Thyroid gland (tissue), 4 donors: Measurements from ENCODE around the gene PLB1. TPM values are rescaled to one million over a fixed set of nuclear protein-coding genes. Genes with fewer than 3 reads are reported as not detected.

Experiments
- DNase-seq, 2 donors: peaks; one replicate each; pipeline ENCODE4 v3.0.0-alpha.2; 2019
- H3K27ac ChIP-seq, 3 donors: fragments of 200-600 bp; sonication (generic); 1 replicate in 2 of 3; 2 replicates in 1 of 3; pipeline ENCODE4 v1.5.1; 2016 to 2019; ENCODE audit warnings: mild to moderate bottlenecking in 1 of 3, moderate library complexity in 1 of 3
- H3K27me3 ChIP-seq: fragments of 200-600 bp; sonication (generic); one replicate; pipeline ENCODE4 v1.5.1; 2019
- H3K36me3 ChIP-seq, 2 donors: fragments of 200-600 bp; sonication (generic); one replicate each; pipeline ENCODE4 v1.5.1; 2016 to 2019
- H3K4me1 ChIP-seq, 2 donors: fragments of 200-600 bp; sonication (generic); one replicate each; pipeline ENCODE4 v1.5.1; 2017 to 2019
- H3K4me3 ChIP-seq, 3 donors: fragments of 200-600 bp; sonication (generic); replicated peaks in 1 of 3; 1 replicate in 2 of 3; 2 replicates in 1 of 3; pipeline ENCODE4 v1.5.1; 2016; ENCODE audit warnings: mild to moderate bottlenecking in 1 of 3
- H3K9me3 ChIP-seq: fragments of 200-600 bp; sonication (generic); one replicate; pipeline ENCODE4 v1.5.1; 2017
- CTCF ChIP-seq, 6 experiments: fragments of 200-600 bp in 3 of 6; fragments of 450-650 bp in 3 of 6; sonication (generic) in 3 of 6; IDR thresholded peaks; one replicate each; pipeline ENCODE4 v1.5.1; 2016 to 2019; ENCODE audit warnings: antibody characterized with exemption in 6 of 6, mild to moderate bottlenecking in 2 of 6, inconsistent platforms in 1 of 6, moderate library complexity in 1 of 6
- POLR2A ChIP-seq, 2 donors: fragments of 450-650 bp; IDR thresholded peaks; one replicate each; pipeline ENCODE4 v1.6.1; 2017; ENCODE audit warnings: antibody characterized with exemption in 2 of 2, mild to moderate bottlenecking in 2 of 2, moderate library complexity in 1 of 2
- WGBS, 2 donors: methylation state at CpG; one replicate each; pipeline ENCODE4 v1.1.5; 2017; 5-methylcytosine and 5-hydroxymethylcytosine counted together
- intact Hi-C: fragments of 100-400 bp; cut with DNase I; formaldehyde crosslinking; loops from one replicate; pipeline ENCODE4 v1.15.1; 2023
- total RNA-seq, 4 donors: library from RNA; depleted of rRNA; stranded (reverse); fragments of >200 nt; gene quantifications; one replicate each; pipeline ENCODE4 v1.2.3, GENCODE V29; 2016

The PLB1 gene
- total RNA-seq, 4 donors from 2014 or later: 1.2 to 3.3 (median 1.8) TPM

DNA sequence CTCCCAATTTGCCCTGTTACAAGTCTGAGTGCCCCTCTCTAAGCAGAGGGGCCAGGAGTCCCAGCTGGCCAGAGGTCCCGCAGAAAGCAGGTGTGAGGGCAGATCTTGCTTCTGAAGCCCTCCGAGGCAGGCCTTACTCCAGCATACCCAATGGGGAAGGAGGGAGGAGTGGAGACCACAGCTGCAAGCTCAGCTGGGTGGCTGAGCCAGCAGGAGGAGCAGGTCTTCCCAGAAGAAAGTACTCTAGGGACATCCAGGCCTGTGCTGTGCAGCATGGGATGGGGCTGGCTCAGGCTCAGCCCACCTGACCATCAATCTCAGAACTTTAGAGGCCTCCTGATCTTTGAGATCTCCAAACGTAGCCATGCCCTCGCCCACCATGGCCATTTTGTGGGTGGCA, 31.3 kb downstream of the PLB1 start:
- Histone ChIP-seq H3K4me1 (no peaks in the 10 kb centered on the region), H3K27ac (no peak overlapping the region), H3K4me3 (no peak overlapping the region), H3K27me3 (no peaks in the 10 kb centered on the region), H3K9me3 (no peaks in the 10 kb centered on the region), H3K36me3 (no peaks in the 10 kb centered on the region)
- no peak for DNase-seq
- intact Hi-C loops: no loop called here
- TF ChIP-seq POLR2A (IDR thresholded peaks at IDR 0.05): no peak
- TF ChIP-seq CTCF (IDR thresholded peaks at IDR 0.05): no peak
- 87 to 93% methylated on average over 4 of the region's 4 CpGs for WGBS, 2 donors

GRCh38 chr2:28528206-28528605, 32.3 kb downstream of the PLB1 start:
- Histone ChIP-seq H3K27ac (no peak overlapping the region), H3K27me3 (no peaks in the 10 kb centered on the region), H3K36me3 (no peaks in the 10 kb centered on the region), H3K4me3 (no peak overlapping the region), H3K4me1 (no peaks in the 10 kb centered on the region), H3K9me3 (no peaks in the 10 kb centered on the region)
- intact Hi-C loops: no loop called here
- no peak for DNase-seq
- TF ChIP-seq POLR2A (IDR thresholded peaks at IDR 0.05) (no peak), CTCF (IDR thresholded peaks at IDR 0.05) (no peak)
- 50 to 82% methylated on average over 4 of the region's 4 CpGs for WGBS, 2 donors

- no peak for TF ChIP-seq POLR2A (IDR thresholded peaks at IDR 0.05)
- TF ChIP-seq CTCF (IDR thresholded peaks at IDR 0.05): no peak
- Histone ChIP-seq H3K4me1 (no peaks in the 10 kb centered on the region), H3K27me3 (no peaks in the 10 kb centered on the region), H3K27ac (no peak overlapping the region), H3K9me3 (no peaks in the 10 kb centered on the region), H3K4me3 (no peak overlapping the region), H3K36me3 (no peaks in the 10 kb centered on the region)
- 41 to 50% methylated on average over 3 of the region's 3 CpGs for WGBS, 2 donors
- intact Hi-C loops: no loop called here
- no peak for DNase-seq
Observed at GRCh38 chr2:28530782-28531181, 34.9 kb downstream of the PLB1 start.

DNA sequence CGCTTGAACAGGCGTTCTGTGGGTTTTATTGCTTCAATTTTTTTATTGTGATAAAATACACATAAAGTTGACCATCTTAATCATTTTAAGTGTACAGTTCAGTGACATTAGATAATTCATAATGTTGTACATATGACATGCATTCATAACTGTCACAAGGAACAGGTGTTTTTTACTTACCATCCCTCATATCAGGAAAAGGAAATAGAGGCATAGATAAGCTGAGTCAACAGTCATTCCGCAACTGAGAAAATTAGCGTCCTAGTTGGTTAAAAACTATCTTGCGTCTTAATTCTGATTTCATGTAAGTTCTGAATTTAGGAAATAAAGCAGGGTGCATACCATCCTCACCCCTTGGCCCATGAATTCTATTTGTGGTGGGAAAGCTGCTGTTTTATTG, 36.5 kb downstream of the PLB1 start:
- Histone ChIP-seq H3K4me3 (no peak overlapping the region), H3K27ac (no peak overlapping the region), H3K9me3 (no peaks in the 10 kb centered on the region), H3K4me1 (no peaks in the 10 kb centered on the region), H3K27me3 (no peaks in the 10 kb centered on the region), H3K36me3 (no peaks in the 10 kb centered on the region)
- no peak for TF ChIP-seq POLR2A (IDR thresholded peaks at IDR 0.05)
- 89 to 94% methylated on average over 5 of the region's 5 CpGs for WGBS, 2 donors
- no peak for DNase-seq
- intact Hi-C loops: no loop called here

- TF ChIP-seq CTCF (IDR thresholded peaks at IDR 0.05) (no peak), POLR2A (IDR thresholded peaks at IDR 0.05) (no peak)
- 88 to 89% methylated on average over 6 of the region's 6 CpGs for WGBS, 2 donors
- no peaks in the 10 kb centered on the region for H3K9me3 ChIP-seq
- intact Hi-C loops: no loop called here
- no peaks in the 10 kb centered on the region for H3K4me1 ChIP-seq
- no peaks in the 10 kb centered on the region for H3K27me3 ChIP-seq
- H3K27ac ChIP-seq: no peak overlapping the region
- no peaks in the 10 kb centered on the region for H3K36me3 ChIP-seq
- no peak for DNase-seq
- H3K4me3 ChIP-seq: no peak overlapping the region
Observed at GRCh38 chr2:28533044-28533680, 37.3 kb downstream of the PLB1 start.
